T-cell (primary cell): ENCODE data around the gene CYP2A6. TPM values are rescaled to one million over a fixed set of nuclear protein-coding genes. Genes with fewer than 3 reads are reported as not detected.
A peak's percentile ranks its signal among the peaks of the same experiment; 100 is the strongest.
"Not testable (repeated sequence)": the region's sequence is repeated elsewhere in the genome, so short reads cannot be mapped to it uniquely, and the experiment has no call there.

Experiments used
- ATAC-seq, 4 experiments: fragments of 200-7000 bp in 3 of 4; fragments of 150-1000 bp in 1 of 4; cut with Tn5 transposase; replicated peaks in 1 of 4; 1 replicate in 3 of 4; 2 replicates in 1 of 4; pipeline ENCODE4 v1.10.0; 2021; ENCODE audit warnings: moderate library complexity in 3 of 4, mild to moderate bottlenecking in 2 of 4, moderate number of reproducible peaks in 1 of 4
- CTCF ChIA-PET, 2 donors: fragments of 300-600 bp; sonication (Branson Sonifier 250); formaldehyde crosslinking; loops; one replicate each; lab custom pipeline; 2022; ENCODE audit warnings: antibody characterized with exemption in 2 of 2; lab: Charles Lee
- POLR2A ChIA-PET, 2 donors: fragments of 300-600 bp; sonication (Branson Sonifier 250); formaldehyde crosslinking; loops; one replicate each; lab custom pipeline; 2022; ENCODE audit warnings: antibody characterized with exemption in 2 of 2; lab: Charles Lee
- DNase-seq, 35 experiments: peaks; one replicate each; pipeline versions ENCODE4 v3.0.0 to v3.0.0-alpha.2; 2013 to 2023
- H3K27ac ChIP-seq: one replicate; pipeline ENCODE4 v1.5.1; 2013; ENCODE audit warnings: low read length
- H3K27me3 ChIP-seq, 2 experiments: replicated peaks in 1 of 2; 1 replicate in 1 of 2; 2 replicates in 1 of 2; pipeline versions ENCODE4 v1.6.1 to v1.7.0; 2013; ENCODE audit warnings: low read length in 1 of 2, mixed read lengths in 1 of 2; ENCODE audit not compliant: control insufficient read depth in 2 of 2, insufficient read depth in 2 of 2; ENCODE audit errors: extremely low read depth in 1 of 2
- H3K36me3 ChIP-seq, 2 donors: 1 replicate in 1 of 2; 2 replicates in 1 of 2; pipeline versions ENCODE4 v1.6.1 to v1.7.0; 2013; ENCODE audit warnings: low read length in 1 of 2; ENCODE audit not compliant: control insufficient read depth in 2 of 2, insufficient read depth in 1 of 2; ENCODE audit errors: extremely low read depth in 1 of 2
- H3K4me1 ChIP-seq, 2 experiments: 1 replicate in 1 of 2; 2 replicates in 1 of 2; pipeline versions ENCODE4 v1.6.1 to v1.7.0; 2013; ENCODE audit warnings: low read length in 2 of 2, mixed read lengths in 1 of 2; ENCODE audit not compliant: insufficient read depth in 2 of 2, control insufficient read depth in 1 of 2; ENCODE audit errors: extremely low read depth in 1 of 2
- H3K4me3 ChIP-seq, 2 donors: 1 replicate in 1 of 2; 2 replicates in 1 of 2; pipeline versions ENCODE4 v1.5.1 to v1.7.0; 2013; ENCODE audit warnings: mild to moderate bottlenecking in 2 of 2, low read length in 1 of 2, moderate library complexity in 1 of 2; ENCODE audit not compliant: control insufficient read depth in 1 of 2; ENCODE audit errors: extremely low read depth in 1 of 2
- H3K9me3 ChIP-seq: 2 replicates; pipeline ENCODE4 v1.7.0; 2013
- H3K27ac Mint-ChIP-seq, 2 donors: one replicate each; pipeline ENCODE4 v1.8.0; 2020 to 2021; ENCODE audit warnings: mild to moderate bottlenecking in 2 of 2, mixed read lengths in 2 of 2
- H3K27me3 Mint-ChIP-seq, 2 donors: one replicate each; pipeline ENCODE4 v1.8.0; 2021 to 2022; ENCODE audit warnings: mixed read lengths in 2 of 2
- H3K36me3 Mint-ChIP-seq: one replicate; pipeline ENCODE4 v1.8.0; 2021; ENCODE audit warnings: mixed read lengths
- H3K4me1 Mint-ChIP-seq, 3 donors: one replicate each; pipeline ENCODE4 v1.8.0; 2020 to 2022; ENCODE audit warnings: mixed read lengths in 3 of 3, mild to moderate bottlenecking in 1 of 3
- H3K4me3 Mint-ChIP-seq, 3 donors: one replicate each; pipeline ENCODE4 v1.8.0; 2020 to 2022; ENCODE audit warnings: mild to moderate bottlenecking in 3 of 3, mixed read lengths in 3 of 3, moderate library complexity in 3 of 3
- H3K9me3 Mint-ChIP-seq, 3 donors: one replicate each; pipeline ENCODE4 v1.8.0; 2020 to 2022; ENCODE audit warnings: mixed read lengths in 3 of 3
- WGBS: methylation state at CpG from one replicate; pipeline ENCODE4 v1.1.5; 2013; ENCODE audit warnings: missing lambda C conversion rate; ENCODE audit not compliant: insufficient coverage; 5-methylcytosine and 5-hydroxymethylcytosine counted together
- total RNA-seq, 35 experiments: library from RNA in 6 of 35; stranded (reverse) in 6 of 35; fragments of 120-200 nt in 1 of 35; gene quantifications; one replicate each; pipeline versions ENCODE4 v1.2.1 to v1.2.4 and lab custom pipeline; 2013 to 2026

CYP2A6 gene
- total RNA-seq, 5 donors from 2014 or later (not counting 1 experiment from before 2014, with no cell fraction given) = 0.59 to 1.1 (median 0.66) TPM; not detected in 2

- H3K9me3 ChIP-seq = no peaks in the 10 kb centered on the region
- H3K4me1 Mint-ChIP-seq = peaks cover 32 to 50% (median 41%) of the 10 kb centered on the region in 3 donors
- no peak overlapping the region for H3K27ac ChIP-seq
- no peaks in the 10 kb centered on the region for H3K27me3 Mint-ChIP-seq
- no peak overlapping the region for H3K4me3 ChIP-seq
- H3K9me3 Mint-ChIP-seq = peaks cover 0 to 4% (median 0%) of the 10 kb centered on the region in 3 donors
- no peaks in the 10 kb centered on the region for H3K36me3 ChIP-seq
- ATAC-seq (no peak), DNase-seq (no peak)
- peaks cover 24% of the 10 kb centered on the region for H3K36me3 Mint-ChIP-seq
- peaks cover 6 to 37% of the 10 kb centered on the region in 2 experiments for H3K4me1 ChIP-seq
- H3K4me3 Mint-ChIP-seq = no peak overlapping the region
- H3K27me3 ChIP-seq = no peaks in the 10 kb centered on the region
- POLR2A ChIA-PET = no interaction called here
- CTCF ChIA-PET = no interaction called here
- peak overlapping the region in 1 of 2 donors; percentile 68 for H3K27ac Mint-ChIP-seq
Observed at GRCh38 chr19:40829205-40829604, 21.0 kb downstream of the CYP2A6 start.

GRCh38 chr19:40827386-40828247 lies 22.6 kb downstream of the CYP2A6 start:
- ATAC-seq = no peak

GRCh38 chr19:40826699-40827385 lies 23.4 kb downstream of the CYP2A6 start:
- CTCF ChIA-PET = not testable (repeated sequence)
- POLR2A ChIA-PET = interaction anchor here in 1 of 2 donors (0.6 kb wide), 1 partner anchor 79 kb away, joined by 4 read pairs; no protein-coding TSS in a partner anchor

More at GRCh38 chr19:40827386-40828247, 22.6 kb downstream of the CYP2A6 start:
- H3K27me3 Mint-ChIP-seq = no peaks in the 10 kb centered on the region
- no peaks in the 10 kb centered on the region for H3K36me3 ChIP-seq
- ChIA-PET POLR2A (no interaction called here), CTCF (no interaction called here)
- H3K4me1 Mint-ChIP-seq = peaks cover 25 to 47% (median 30%) of the 10 kb centered on the region in 3 donors
- no peak for DNase-seq
- WGBS = 95% methylated on average over 17 of the region's 22 CpGs
- H3K9me3 Mint-ChIP-seq = peaks cover 0 to 4% (median 0%) of the 10 kb centered on the region in 3 donors
- H3K4me3 Mint-ChIP-seq = peak overlapping the region in 1 of 3 donors; percentile 56
- peak overlapping the region; percentile 73 for H3K27ac ChIP-seq
- H3K4me3 ChIP-seq = no peak overlapping the region
- H3K9me3 ChIP-seq = no peaks in the 10 kb centered on the region
- H3K27me3 ChIP-seq = no peaks in the 10 kb centered on the region
- peaks cover 24% of the 10 kb centered on the region for H3K36me3 Mint-ChIP-seq
- peak overlapping the region; percentile 88 to 90 for H3K27ac Mint-ChIP-seq
- peaks cover 6 to 39% of the 10 kb centered on the region in 2 experiments for H3K4me1 ChIP-seq

GRCh38 chr19:40826312-40826698 lies 23.9 kb downstream of the CYP2A6 start:
- H3K9me3 Mint-ChIP-seq, H3K9me3 ChIP-seq, DNase-seq, H3K27me3 Mint-ChIP-seq, H3K27me3 ChIP-seq, H3K36me3 ChIP-seq, H3K4me3 ChIP-seq: not testable (repeated sequence)
- peak in 1 of 4 experiments; percentile 1 for ATAC-seq
- POLR2A ChIA-PET = interaction anchor here in 1 of 2 donors (0.6 kb wide), 1 partner anchor 80 kb away, joined by 4 read pairs; no protein-coding TSS in a partner anchor
- 89% methylated on average over 3 of the region's 14 CpGs for WGBS
- CTCF ChIA-PET = interaction anchor here in 1 of 2 donors (0.6 kb wide), 1 partner anchor 12 kb away, joined by 5 read pairs; no protein-coding TSS in a partner anchor
- Mint-ChIP-seq H3K27ac (peak overlapping the region; percentile 88 to 90), H3K4me1 (peaks cover 25 to 45% (median 29%) of the 10 kb centered on the region in 3 donors), H3K4me3 (peak overlapping the region in 2 of 3 donors; percentile 14 to 56), H3K36me3 (peaks cover 24% of the 10 kb centered on the region)
- Histone ChIP-seq H3K27ac (peak overlapping the region; percentile 73), H3K4me1 (peaks cover 4 to 39% of the 10 kb centered on the region in 2 experiments)

More at GRCh38 chr19:40826699-40827385, 23.4 kb downstream of the CYP2A6 start:
- 48% methylated on average over 26 of the region's 29 CpGs for WGBS
- Mint-ChIP-seq H3K36me3 (peaks cover 24% of the 10 kb centered on the region), H3K4me3 (peak overlapping the region; percentile 7 to 56 (median 14)), H3K27ac (peak overlapping the region; percentile 88 to 90), H3K4me1 (peaks cover 25 to 46% (median 29%) of the 10 kb centered on the region in 3 donors)
- peaks cover 4 to 39% of the 10 kb centered on the region in 2 experiments for H3K4me1 ChIP-seq
- ATAC-seq = peak; percentile 91 to 97 (median 94)
- H3K36me3 ChIP-seq, H3K9me3 ChIP-seq, H3K27me3 ChIP-seq, H3K27me3 Mint-ChIP-seq, H3K9me3 Mint-ChIP-seq, H3K4me3 ChIP-seq: not testable (repeated sequence)
- H3K27ac ChIP-seq = peak overlapping the region; percentile 73
- peak; percentile 44 to 93 (median 80) for DNase-seq

GRCh38 chr19:40825460-40826095 lies 24.7 kb downstream of the CYP2A6 start:
- H3K4me3 Mint-ChIP-seq, H3K4me3 ChIP-seq, H3K27me3 Mint-ChIP-seq, H3K9me3 Mint-ChIP-seq, H3K27me3 ChIP-seq, POLR2A ChIA-PET, H3K9me3 ChIP-seq, H3K36me3 ChIP-seq, ATAC-seq, H3K27ac ChIP-seq, DNase-seq: not testable (repeated sequence)
- peaks cover 25 to 43% (median 29%) of the 10 kb centered on the region in 3 donors for H3K4me1 Mint-ChIP-seq
- CTCF ChIA-PET = interaction anchor here in 1 of 2 donors (0.6 kb wide), 1 partner anchor 12 kb away, joined by 5 read pairs; no protein-coding TSS in a partner anchor
- peaks cover 22% of the 10 kb centered on the region for H3K36me3 Mint-ChIP-seq
- peak overlapping the region; percentile 52 for H3K27ac Mint-ChIP-seq
- WGBS = no CpG with 5 or more reads among the region's 6 CpGs
- H3K4me1 ChIP-seq = peaks cover 4 to 39% of the 10 kb centered on the region in 2 experiments

GRCh38 chr19:40824916-40825315 lies 25.3 kb downstream of the CYP2A6 start:
- H3K27ac ChIP-seq, H3K9me3 ChIP-seq, CTCF ChIA-PET, H3K27me3 ChIP-seq, H3K27me3 Mint-ChIP-seq, DNase-seq, H3K36me3 ChIP-seq, POLR2A ChIA-PET, H3K9me3 Mint-ChIP-seq, ATAC-seq, H3K4me3 Mint-ChIP-seq, H3K4me3 ChIP-seq: not testable (repeated sequence)
- 55% methylated on average over 4 of the region's 16 CpGs for WGBS
- Mint-ChIP-seq H3K27ac (peak overlapping the region in 1 of 2 donors; percentile 28), H3K36me3 (peaks cover 22% of the 10 kb centered on the region), H3K4me1 (peaks cover 25 to 43% (median 29%) of the 10 kb centered on the region in 3 donors)
- H3K4me1 ChIP-seq = peaks cover 4 to 42% of the 10 kb centered on the region in 2 experiments
